HepG2 (cell line): Measurements from ENCODE around the gene DNLZ. TPM values are rescaled to one million over a fixed set of nuclear protein-coding genes. Genes with fewer than 3 reads are reported as not detected.

Source experiments
- ELF3 ChIP-seq: IDR thresholded peaks from 2 replicates; pipeline ENCODE4 v1.6.1; 2016; ENCODE audit warnings: missing genetic modification reagents, missing compliant biosample characterization
- ETV5 ChIP-seq: IDR thresholded peaks from 2 replicates; pipeline ENCODE4 v1.6.1; 2018; ENCODE audit warnings: missing biosample characterization, missing genetic modification reagents, inconsistent platforms, borderline replicate concordance
- KAT2B ChIP-seq: fragments of 150-350 bp; IDR thresholded peaks from 2 replicates; pipeline ENCODE4 v1.6.1; 2014; ENCODE audit warnings: low read depth, low read length, borderline replicate concordance
- KIAA2018 ChIP-seq: sonication (generic); formaldehyde crosslinking; IDR thresholded peaks from 2 replicates; pipeline ENCODE4 v1.5.0; 2020; ENCODE audit warnings: mild to moderate bottlenecking, missing genetic modification reagents, borderline replicate concordance
- MXD4 ChIP-seq: IDR thresholded peaks from 2 replicates; pipeline ENCODE4 v1.6.1; 2016; ENCODE audit warnings: mild to moderate bottlenecking, missing biosample characterization, missing genetic modification reagents
- SNAPC2 ChIP-seq: sonication (generic); formaldehyde crosslinking; IDR thresholded peaks from 2 replicates; pipeline ENCODE4 v1.8.1; 2022; ENCODE audit warnings: mild to moderate bottlenecking, missing genetic modification reagents
- ZBED4 ChIP-seq: sonication (generic); formaldehyde crosslinking; IDR thresholded peaks from 2 replicates; pipeline ENCODE4 v1.4.0; 2020; ENCODE audit warnings: missing genetic modification reagents, borderline replicate concordance
- ZBTB33 ChIP-seq: sonication (generic); formaldehyde crosslinking; IDR thresholded peaks from 2 replicates; pipeline ENCODE4 v1.4.0; 2020; ENCODE audit warnings: missing genetic modification reagents
- ZNF232 ChIP-seq: sonication (generic); formaldehyde crosslinking; IDR thresholded peaks from 2 replicates; pipeline ENCODE4 v1.4.0; 2020; ENCODE audit warnings: missing genetic modification reagents, borderline replicate concordance
- ZNF503 ChIP-seq: sonication (generic); formaldehyde crosslinking; IDR thresholded peaks from 2 replicates; pipeline ENCODE4 v1.4.0; 2020; ENCODE audit warnings: missing genetic modification reagents
- ZNF724P ChIP-seq: sonication (generic); formaldehyde crosslinking; IDR thresholded peaks from 2 replicates; pipeline ENCODE4 v1.8.0; 2022; ENCODE audit warnings: missing genetic modification reagents, borderline replicate concordance
- ZNF879 ChIP-seq: sonication (generic); formaldehyde crosslinking; IDR thresholded peaks from 2 replicates; pipeline ENCODE4 v1.8.1; 2023; ENCODE audit warnings: missing genetic modification reagents
- polyA plus RNA-seq, 8 experiments: library from polyadenylated mRNA; depleted of rRNA in 3 of 8; stranded (reverse) in 7 of 8; unstranded in 1 of 8; fragments of >200 nt; fragmentation: Illumina TruSeq in 4 of 8; extraction: Trizol in 4 of 8; gene quantifications; 2 replicates each; pipeline versions ENCODE4 v1.2.1 to v1.2.3, GENCODE V29; 2011 to 2016; ENCODE audit warnings: low read depth in 4 of 8, missing spikeins in 1 of 8, mixed read lengths in 1 of 8; ENCODE audit not compliant: insufficient read depth in 1 of 8
- total RNA-seq, 5 experiments: library from RNA; depleted of rRNA; stranded (reverse); fragments of >200 nt; fragmentation: Illumina TruSeq; extraction: Trizol; gene quantifications; 2 replicates each; pipeline ENCODE4 v1.2.3, GENCODE V29; 2016; ENCODE audit warnings: low read depth in 1 of 5

The DNLZ gene
- total and polyA plus RNA-seq, 2 of the 13 experiments (the other 11 are each of a cell fraction or from before 2014, with no cell fraction given): 3.4 to 8.0 TPM

GRCh38 chr9:136410500-136411287 lies 47.1 kb upstream of the DNLZ start, which contains the start of the genes ENTR1 and PMPCA (continued):
- TF ChIP-seq ZNF503 (CRISPR knock-in tag) (peak; percentile 38; the same call in 1 of the 2 replicates), ZNF879 (CRISPR knock-in tag) (no peak), ZBTB33 (CRISPR knock-in tag) (no peak), ZNF232 (no peak), ETV5 (CRISPR knock-in tag) (peak; percentile 95), ZNF724P (CRISPR knock-in tag) (peak; percentile 76), KAT2B (no peak), ELF3 (CRISPR knock-in tag) (peak; percentile 48), KIAA2018 (CRISPR knock-in tag) (no peak), SNAPC2 (CRISPR knock-in tag) (peak; percentile 39), ZBED4 (CRISPR knock-in tag) (no peak; the same call in 1 of the 2 replicates), MXD4 (peak; percentile 77; the same call in 1 of the 2 replicates)
